ENCODE results near the gene CTDNEP1.

CTDNEP1 gene

DNA sequence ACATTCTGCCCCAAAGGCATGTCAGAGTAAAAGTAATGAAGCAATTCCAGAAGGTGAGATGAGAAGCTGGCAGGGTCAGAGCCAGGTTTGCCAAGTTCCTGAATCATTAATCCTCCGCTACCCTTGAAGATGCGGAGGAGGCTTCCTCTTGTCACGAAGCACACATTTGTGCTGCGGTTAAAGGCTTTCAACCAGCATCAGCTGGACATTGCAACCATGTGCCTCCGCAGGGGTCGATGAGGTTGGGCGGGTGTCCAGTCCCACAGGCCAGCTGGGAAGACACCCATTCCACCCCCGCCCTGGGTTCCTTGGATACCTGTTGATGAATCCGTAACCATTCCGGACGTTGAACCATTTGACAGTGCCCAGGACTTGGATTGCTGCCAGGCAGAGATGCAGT, 41.6 kb upstream of the CTDNEP1 start:
- Histone ChIP-seq H3K4me1 (ENCODE audit: control extremely low read depth in 1 of 4, control insufficient read depth in 4 of 4, insufficient read depth in 4 of 4, low read length in 3 of 4) (peaks cover 0 to 26% (median 24%) of the 10 kb centered on the region in 4 experiments), H3K27me3 (replicated peaks in 2 of 5; ENCODE audit: control insufficient read depth in 4 of 5, insufficient read depth in 5 of 5, low read length in 4 of 5) (peaks cover 0 to 43% (median 14%) of the 10 kb centered on the region in 5 experiments), H3K27ac (ENCODE audit: insufficient read depth in 1 of 2, low read depth in 1 of 2, low read length in 2 of 2, poor library complexity in 1 of 2, severe bottlenecking in 2 of 2) (no peak overlapping the region), H3K9me3 (ENCODE audit: control extremely low read depth in 1 of 5, control insufficient read depth in 4 of 5, insufficient read depth in 2 of 5, low read depth in 1 of 5, low read length in 4 of 5) (no peaks in the 10 kb centered on the region), H3K4me3 (ENCODE audit: control insufficient read depth in 1 of 7, extremely low read depth in 1 of 7, insufficient read depth in 4 of 7, low read depth in 2 of 7, low read length in 6 of 7) (no peak overlapping the region), H3K36me3 (ENCODE audit: control insufficient read depth in 4 of 4, insufficient read depth in 4 of 4, low read length in 3 of 4) (no peaks in the 10 kb centered on the region)
- ChIA-PET CTCF (interaction anchor here (3.1 to 4.6 kb wide), 2 partner anchors 10 to 73 kb away, joined by 7 to 45 read pairs; partner anchors contain the start of genes ACADVL, DLG4 and SLC2A4), POLR2A (no interaction called here)
- no peak for DNase-seq
- 100% methylated on average over 9 of the region's 11 CpGs for WGBS (ENCODE audit: insufficient coverage)

- ChIA-PET POLR2A (no interaction called here), CTCF (interaction anchor here (3.1 to 4.6 kb wide), 2 partner anchors 10 to 73 kb away, joined by 7 to 45 read pairs; partner anchors contain the start of genes ACADVL, DLG4 and SLC2A4)
- WGBS (ENCODE audit: insufficient coverage), result 44% methylated on average over 5 of the region's 6 CpGs
- Histone ChIP-seq H3K9me3 (ENCODE audit: control extremely low read depth in 1 of 5, control insufficient read depth in 4 of 5, insufficient read depth in 2 of 5, low read depth in 1 of 5, low read length in 4 of 5) (no peaks in the 10 kb centered on the region), H3K27ac (ENCODE audit: insufficient read depth in 1 of 2, low read depth in 1 of 2, low read length in 2 of 2, poor library complexity in 1 of 2, severe bottlenecking in 2 of 2) (no peak overlapping the region), H3K4me1 (ENCODE audit: control extremely low read depth in 1 of 4, control insufficient read depth in 4 of 4, insufficient read depth in 4 of 4, low read length in 3 of 4) (peaks cover 0 to 26% (median 24%) of the 10 kb centered on the region in 4 experiments), H3K36me3 (ENCODE audit: control insufficient read depth in 4 of 4, insufficient read depth in 4 of 4, low read length in 3 of 4) (no peaks in the 10 kb centered on the region), H3K27me3 (replicated peaks in 2 of 5; ENCODE audit: control insufficient read depth in 4 of 5, insufficient read depth in 5 of 5, low read length in 4 of 5) (peaks cover 0 to 43% (median 14%) of the 10 kb centered on the region in 5 experiments), H3K4me3 (ENCODE audit: control insufficient read depth in 1 of 7, extremely low read depth in 1 of 7, insufficient read depth in 4 of 7, low read depth in 2 of 7, low read length in 6 of 7) (no peak overlapping the region)
- DNase-seq, result no peak
Observed at GRCh38 chr17:7292729-7293128, 41.2 kb upstream of the CTDNEP1 start.

DNA sequence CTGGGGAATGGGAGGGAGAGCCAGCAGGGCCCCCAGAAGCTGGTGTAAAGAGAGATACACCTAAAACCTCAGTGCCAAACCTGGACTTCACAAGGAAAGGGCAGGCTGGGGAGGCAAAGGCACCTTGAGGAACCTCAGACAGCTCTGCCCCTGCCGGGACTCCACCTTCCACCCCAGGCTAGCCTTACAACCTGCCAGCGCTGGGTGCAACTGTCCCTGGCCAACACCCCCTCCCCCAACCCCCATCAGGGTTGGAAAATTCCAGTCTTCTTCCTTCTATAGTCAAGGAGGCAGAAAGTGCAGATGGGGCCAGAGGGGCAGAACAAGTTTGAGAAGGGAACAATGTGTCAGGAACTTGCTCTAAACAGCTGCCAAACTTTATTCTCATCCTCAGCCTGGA, 40.7 kb upstream of the CTDNEP1 start:
- H3K9me3 ChIP-seq (ENCODE audit: control extremely low read depth in 1 of 5, control insufficient read depth in 4 of 5, insufficient read depth in 2 of 5, low read depth in 1 of 5, low read length in 4 of 5), result no peaks in the 10 kb centered on the region
- 83% methylated on average over 1 of the region's 2 CpGs for WGBS (ENCODE audit: insufficient coverage)
- H3K27me3 ChIP-seq (replicated peaks in 2 of 5; ENCODE audit: control insufficient read depth in 4 of 5, insufficient read depth in 5 of 5, low read length in 4 of 5), result peaks cover 0 to 43% (median 14%) of the 10 kb centered on the region in 5 experiments
- DNase-seq, result no peak
- H3K4me3 ChIP-seq (ENCODE audit: control insufficient read depth in 1 of 7, extremely low read depth in 1 of 7, insufficient read depth in 4 of 7, low read depth in 2 of 7, low read length in 6 of 7), result no peak overlapping the region
- H3K4me1 ChIP-seq (ENCODE audit: control extremely low read depth in 1 of 4, control insufficient read depth in 4 of 4, insufficient read depth in 4 of 4, low read length in 3 of 4), result peaks cover 0 to 27% (median 25%) of the 10 kb centered on the region in 4 experiments
- H3K36me3 ChIP-seq (ENCODE audit: control insufficient read depth in 4 of 4, insufficient read depth in 4 of 4, low read length in 3 of 4), result no peaks in the 10 kb centered on the region
- ChIA-PET POLR2A (no interaction called here), CTCF (interaction anchor here (3.1 to 4.6 kb wide), 2 partner anchors 9 to 72 kb away, joined by 7 to 45 read pairs; partner anchors contain the start of genes ACADVL, DLG4 and SLC2A4)
- H3K27ac ChIP-seq (ENCODE audit: insufficient read depth in 1 of 2, low read depth in 1 of 2, low read length in 2 of 2, poor library complexity in 1 of 2, severe bottlenecking in 2 of 2), result no peak overlapping the region

DNA sequence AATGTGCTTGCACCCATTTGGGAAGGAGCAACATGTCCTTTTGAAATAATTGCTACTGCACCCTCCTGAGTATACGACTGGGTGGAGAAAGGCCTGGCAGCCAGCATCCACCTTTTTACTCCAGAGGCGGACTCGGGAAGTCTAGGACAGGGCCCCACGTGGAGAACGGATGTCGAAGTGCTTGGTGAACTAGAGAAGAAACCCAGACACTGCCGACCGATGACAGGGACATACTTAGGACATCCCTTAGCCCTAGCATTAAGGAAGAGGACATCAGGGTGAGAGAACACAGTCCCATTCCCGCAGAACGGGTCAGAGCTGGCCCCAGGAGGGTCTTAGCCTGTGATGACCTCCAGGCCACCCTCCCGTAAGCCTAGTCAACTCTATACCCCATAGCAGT, 39.2 kb upstream of the CTDNEP1 start:
- ChIA-PET CTCF (interaction anchor here (1.0 to 4.6 kb wide), 2 partner anchors 8 to 50 kb away, joined by 3 to 45 read pairs; partner anchors contain the start of gene SLC2A4), POLR2A (no interaction called here)
- no peaks in the 10 kb centered on the region for H3K36me3 ChIP-seq (ENCODE audit: control insufficient read depth in 4 of 4, insufficient read depth in 4 of 4, low read length in 3 of 4)
- peaks cover 0 to 27% (median 25%) of the 10 kb centered on the region in 4 experiments for H3K4me1 ChIP-seq (ENCODE audit: control extremely low read depth in 1 of 4, control insufficient read depth in 4 of 4, insufficient read depth in 4 of 4, low read length in 3 of 4)
- H3K9me3 ChIP-seq (ENCODE audit: control extremely low read depth in 1 of 5, control insufficient read depth in 4 of 5, insufficient read depth in 2 of 5, low read depth in 1 of 5, low read length in 4 of 5), result no peaks in the 10 kb centered on the region
- no peak overlapping the region for H3K27ac ChIP-seq (ENCODE audit: insufficient read depth in 1 of 2, low read depth in 1 of 2, low read length in 2 of 2, poor library complexity in 1 of 2, severe bottlenecking in 2 of 2)
- WGBS (ENCODE audit: insufficient coverage), result 92% methylated on average over 10 of the region's 11 CpGs
- H3K27me3 ChIP-seq (replicated peaks in 2 of 5; ENCODE audit: control insufficient read depth in 4 of 5, insufficient read depth in 5 of 5, low read length in 4 of 5), result peaks cover 0 to 36% (median 12%) of the 10 kb centered on the region in 5 experiments
- no peak overlapping the region for H3K4me3 ChIP-seq (ENCODE audit: control insufficient read depth in 1 of 7, extremely low read depth in 1 of 7, insufficient read depth in 4 of 7, low read depth in 2 of 7, low read length in 6 of 7)
- no peak for DNase-seq

DNA sequence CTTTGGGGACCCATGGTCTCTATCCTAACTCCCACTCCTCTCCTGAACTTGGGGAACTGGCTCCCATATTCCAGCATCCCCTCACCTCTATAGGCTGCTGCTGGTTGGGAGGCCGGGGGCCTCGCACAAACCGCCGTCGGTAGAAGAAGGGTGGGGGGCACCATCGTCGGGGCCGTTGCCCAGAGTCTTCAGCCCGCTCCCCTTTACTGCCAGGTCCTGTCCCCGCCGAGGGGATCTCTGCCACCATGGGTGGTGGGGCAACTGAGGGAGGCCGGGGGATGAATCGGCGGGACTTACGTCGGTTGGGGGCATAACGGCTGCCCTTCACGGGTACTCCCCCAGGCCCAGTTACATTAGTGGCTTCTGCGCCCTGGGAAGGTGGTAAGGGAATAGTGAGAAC, 38.6 kb upstream of the CTDNEP1 start:
- Histone ChIP-seq H3K4me1 (ENCODE audit: control extremely low read depth in 1 of 4, control insufficient read depth in 4 of 4, insufficient read depth in 4 of 4, low read length in 3 of 4) (peaks cover 0 to 27% (median 22%) of the 10 kb centered on the region in 4 experiments), H3K9me3 (ENCODE audit: control extremely low read depth in 1 of 5, control insufficient read depth in 4 of 5, insufficient read depth in 2 of 5, low read depth in 1 of 5, low read length in 4 of 5) (no peaks in the 10 kb centered on the region), H3K36me3 (ENCODE audit: control insufficient read depth in 4 of 4, insufficient read depth in 4 of 4, low read length in 3 of 4) (no peaks in the 10 kb centered on the region), H3K4me3 (ENCODE audit: control insufficient read depth in 1 of 7, extremely low read depth in 1 of 7, insufficient read depth in 4 of 7, low read depth in 2 of 7, low read length in 6 of 7) (no peak overlapping the region), H3K27ac (ENCODE audit: insufficient read depth in 1 of 2, low read depth in 1 of 2, low read length in 2 of 2, poor library complexity in 1 of 2, severe bottlenecking in 2 of 2) (no peak overlapping the region), H3K27me3 (replicated peaks in 2 of 5; ENCODE audit: control insufficient read depth in 4 of 5, insufficient read depth in 5 of 5, low read length in 4 of 5) (peaks cover 0 to 32% (median 11%) of the 10 kb centered on the region in 5 experiments)
- WGBS (ENCODE audit: insufficient coverage), result 97% methylated on average over 6 of the region's 19 CpGs
- ChIA-PET CTCF (interaction anchor here (4.6 kb wide), 1 partner anchor 7 kb away, joined by 45 read pairs; the partner anchor contains the start of gene SLC2A4), POLR2A (no interaction called here)
- DNase-seq, result no peak

- ChIA-PET POLR2A (no interaction called here), CTCF (interaction anchor here (5.7 kb wide), 1 partner anchor 8 kb away, joined by 46 read pairs; no protein-coding TSS in a partner anchor)
- WGBS (ENCODE audit: insufficient coverage), result 94% methylated on average over 15 of the region's 18 CpGs
Observed at GRCh38 chr17:7289256-7290032, 37.9 kb upstream of the CTDNEP1 start.

DNA sequence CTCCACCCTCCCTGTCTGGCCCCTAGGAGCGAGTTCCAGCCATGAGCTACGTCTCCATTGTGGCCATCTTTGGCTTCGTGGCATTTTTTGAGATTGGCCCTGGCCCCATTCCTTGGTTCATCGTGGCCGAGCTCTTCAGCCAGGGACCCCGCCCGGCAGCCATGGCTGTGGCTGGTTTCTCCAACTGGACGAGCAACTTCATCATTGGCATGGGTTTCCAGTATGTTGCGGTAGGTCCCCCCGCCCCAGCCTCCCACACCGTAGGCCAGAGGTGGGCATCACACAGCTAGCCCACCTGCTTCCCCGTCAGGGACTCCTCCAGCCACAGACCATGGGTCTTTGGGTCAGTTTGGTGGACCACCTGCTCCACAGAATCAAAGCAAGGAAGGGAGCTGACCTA, 34.1 kb upstream of the CTDNEP1 start:
- no peak for DNase-seq
- 94% methylated on average over 12 of the region's 12 CpGs for WGBS (ENCODE audit: insufficient coverage)
- Histone ChIP-seq H3K27me3 (replicated peaks in 2 of 5; ENCODE audit: control insufficient read depth in 4 of 5, insufficient read depth in 5 of 5, low read length in 4 of 5) (peaks cover 0 to 2% (median 0%) of the 10 kb centered on the region in 5 experiments), H3K4me1 (ENCODE audit: control extremely low read depth in 1 of 4, control insufficient read depth in 4 of 4, insufficient read depth in 4 of 4, low read length in 3 of 4) (peaks cover 0 to 42% (median 38%) of the 10 kb centered on the region in 4 experiments), H3K27ac (ENCODE audit: insufficient read depth in 1 of 2, low read depth in 1 of 2, low read length in 2 of 2, poor library complexity in 1 of 2, severe bottlenecking in 2 of 2) (no peak overlapping the region), H3K36me3 (ENCODE audit: control insufficient read depth in 4 of 4, insufficient read depth in 4 of 4, low read length in 3 of 4) (peaks cover 0 to 5% (median 0%) of the 10 kb centered on the region in 4 experiments), H3K9me3 (ENCODE audit: control extremely low read depth in 1 of 5, control insufficient read depth in 4 of 5, insufficient read depth in 2 of 5, low read depth in 1 of 5, low read length in 4 of 5) (no peaks in the 10 kb centered on the region), H3K4me3 (ENCODE audit: control insufficient read depth in 1 of 7, extremely low read depth in 1 of 7, insufficient read depth in 4 of 7, low read depth in 2 of 7, low read length in 6 of 7) (no peak overlapping the region)
- POLR2A ChIA-PET, result no interaction called here
- CTCF ChIA-PET, result interaction anchor here (1.8 to 6.5 kb wide), 4 partner anchors 6 to 63 kb away, joined by 5 to 46 read pairs (median 26); no protein-coding TSS in a partner anchor

More at GRCh38 chr17:7289256-7290032, 37.9 kb upstream of the CTDNEP1 start:
- Histone ChIP-seq H3K4me3 (ENCODE audit: control insufficient read depth in 1 of 7, extremely low read depth in 1 of 7, insufficient read depth in 4 of 7, low read depth in 2 of 7, low read length in 6 of 7) (no peak overlapping the region), H3K27me3 (replicated peaks in 2 of 5; ENCODE audit: control insufficient read depth in 4 of 5, insufficient read depth in 5 of 5, low read length in 4 of 5) (peaks cover 0 to 27% (median 11%) of the 10 kb centered on the region in 5 experiments), H3K9me3 (ENCODE audit: control extremely low read depth in 1 of 5, control insufficient read depth in 4 of 5, insufficient read depth in 2 of 5, low read depth in 1 of 5, low read length in 4 of 5) (no peaks in the 10 kb centered on the region), H3K27ac (ENCODE audit: insufficient read depth in 1 of 2, low read depth in 1 of 2, low read length in 2 of 2, poor library complexity in 1 of 2, severe bottlenecking in 2 of 2) (no peak overlapping the region), H3K36me3 (ENCODE audit: control insufficient read depth in 4 of 4, insufficient read depth in 4 of 4, low read length in 3 of 4) (peaks cover 0 to 4% (median 0%) of the 10 kb centered on the region in 4 experiments), H3K4me1 (ENCODE audit: control extremely low read depth in 1 of 4, control insufficient read depth in 4 of 4, insufficient read depth in 4 of 4, low read length in 3 of 4) (peaks cover 0 to 22% (median 17%) of the 10 kb centered on the region in 4 experiments)
- DNase-seq, result no peak
